Measurements from ENCODE around the gene DUS2. TPM values are rescaled to one million over a fixed set of nuclear protein-coding genes. Genes with fewer than 3 reads are reported as not detected.
"Not testable (repeated sequence)": the region's sequence is repeated elsewhere in the genome, so short reads cannot be mapped to it uniquely, and the experiment has no call there.

Gene DUS2
- total RNA-seq, 2 experiments from 2014 or later: 19.9 to 32.4 TPM

DNA sequence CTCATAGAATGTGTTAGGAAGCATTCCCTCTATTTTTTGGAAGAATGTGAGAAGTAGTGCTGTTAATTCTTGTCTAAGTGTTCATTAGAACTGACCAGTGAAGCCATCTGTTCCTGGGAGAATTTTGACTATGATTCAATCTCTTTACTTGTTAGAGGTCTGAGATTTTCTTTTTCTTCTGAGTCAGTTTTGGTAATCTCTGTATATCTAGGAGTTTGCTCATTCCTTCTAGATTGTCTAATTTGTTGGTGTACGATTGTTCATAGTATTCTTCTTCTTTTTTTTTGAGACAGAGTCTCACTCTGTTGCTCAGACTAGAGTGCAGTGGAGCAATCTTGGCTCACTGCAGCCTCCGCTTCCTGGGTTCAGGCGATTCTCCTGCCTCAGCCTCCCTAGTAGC lies 82.5 kb downstream of the DUS2 start:
- no peak overlapping the region for H2AFZ ChIP-seq (ENCODE audit: low read length)
- no peak for DNase-seq (ENCODE audit: low spot score)
- H3K4me1 ChIP-seq (ENCODE audit: insufficient read depth, low read length, poor library complexity, severe bottlenecking): peaks cover 8% of the 10 kb centered on the region
- ChIA-PET CTCF (ENCODE audit: unreplicated experiment) (no interaction called here), POLR2A (no interaction called here)
- no peak overlapping the region for H3K4me3 ChIP-seq (ENCODE audit: low read depth, low read length, poor library complexity, severe bottlenecking)
- intact Hi-C loops (cut with micrococcal nuclease; ENCODE audit: unreplicated experiment): no loop called here
- peaks cover 46% of the 10 kb centered on the region for H3K9me3 ChIP-seq (ENCODE audit: low read length)
- no peak overlapping the region for H3K27ac ChIP-seq (ENCODE audit: low read depth, low read length, poor library complexity, severe bottlenecking)
- H4K20me1 ChIP-seq (ENCODE audit: insufficient read depth, low read length): no peaks in the 10 kb centered on the region
- no peaks in the 10 kb centered on the region for H3K9me2 ChIP-seq (ENCODE audit: insufficient read depth, low read length)
- no TSS peak for BruUV-seq (replicated peaks)
- H3K4me2 ChIP-seq (ENCODE audit: low read length): no peak overlapping the region
- peaks cover 34% of the 10 kb centered on the region for H3K36me3 ChIP-seq (ENCODE audit: insufficient read depth, low read length)
- peaks cover 99% of the 10 kb centered on the region for H3K79me2 ChIP-seq (ENCODE audit: insufficient read depth, low read depth, low read length)
- TF ChIP-seq, protein P1, sequence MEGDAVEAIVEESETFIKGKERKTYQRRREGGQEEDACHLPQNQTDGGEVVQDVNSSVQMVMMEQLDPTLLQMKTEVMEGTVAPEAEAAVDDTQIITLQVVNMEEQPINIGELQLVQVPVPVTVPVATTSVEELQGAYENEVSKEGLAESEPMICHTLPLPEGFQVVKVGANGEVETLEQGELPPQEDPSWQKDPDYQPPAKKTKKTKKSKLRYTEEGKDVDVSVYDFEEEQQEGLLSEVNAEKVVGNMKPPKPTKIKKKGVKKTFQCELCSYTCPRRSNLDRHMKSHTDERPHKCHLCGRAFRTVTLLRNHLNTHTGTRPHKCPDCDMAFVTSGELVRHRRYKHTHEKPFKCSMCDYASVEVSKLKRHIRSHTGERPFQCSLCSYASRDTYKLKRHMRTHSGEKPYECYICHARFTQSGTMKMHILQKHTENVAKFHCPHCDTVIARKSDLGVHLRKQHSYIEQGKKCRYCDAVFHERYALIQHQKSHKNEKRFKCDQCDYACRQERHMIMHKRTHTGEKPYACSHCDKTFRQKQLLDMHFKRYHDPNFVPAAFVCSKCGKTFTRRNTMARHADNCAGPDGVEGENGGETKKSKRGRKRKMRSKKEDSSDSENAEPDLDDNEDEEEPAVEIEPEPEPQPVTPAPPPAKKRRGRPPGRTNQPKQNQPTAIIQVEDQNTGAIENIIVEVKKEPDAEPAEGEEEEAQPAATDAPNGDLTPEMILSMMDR (conservative IDR thresholded peaks at IDR 0.05; ENCODE audit: low read length): no peak
- TF ChIP-seq EZH2phosphoT487 (IDR thresholded peaks at IDR 0.05; ENCODE audit: borderline replicate concordance, low read depth, low read length): no peak

DNA sequence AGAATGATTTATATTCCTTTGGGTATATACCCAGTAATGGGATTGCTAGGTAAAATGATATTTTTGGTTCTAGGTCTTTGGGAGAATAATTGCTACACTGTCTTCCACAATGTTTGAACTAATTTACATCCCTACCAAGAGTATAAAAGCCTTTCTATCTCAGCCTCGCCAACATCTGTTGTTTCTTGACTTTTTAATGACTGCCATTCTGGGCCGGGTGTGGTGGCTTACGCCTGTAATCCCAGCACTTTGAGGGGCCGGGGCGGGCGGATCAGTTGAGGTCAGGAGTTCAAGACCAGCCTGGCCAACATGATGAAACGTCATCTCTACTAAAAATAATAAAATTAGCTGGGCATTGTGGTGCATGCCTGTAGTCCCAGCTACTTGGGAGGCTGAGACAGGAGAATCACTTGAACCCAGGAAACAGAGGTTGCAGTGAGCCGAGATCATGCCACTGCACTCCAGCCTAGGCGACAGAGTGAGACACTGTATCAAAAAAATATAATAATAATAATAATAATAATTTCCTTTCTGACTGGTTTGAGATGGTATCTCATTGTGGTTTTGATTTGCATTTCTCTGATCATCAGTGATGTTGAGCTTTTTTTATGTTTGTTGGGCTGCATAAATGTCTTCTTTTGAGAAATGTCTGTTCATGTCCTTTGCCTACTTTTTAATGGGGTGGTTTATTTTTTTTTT lies 84.3 kb downstream of the DUS2 start:
- H3K4me2 ChIP-seq (ENCODE audit: low read length); BruUV-seq (replicated peaks); H3K4me3 ChIP-seq (ENCODE audit: low read depth, low read length, poor library complexity, severe bottlenecking); H4K20me1 ChIP-seq (ENCODE audit: insufficient read depth, low read length); DNase-seq (ENCODE audit: low spot score); H3K4me1 ChIP-seq (ENCODE audit: insufficient read depth, low read length, poor library complexity, severe bottlenecking); H3K27ac ChIP-seq (ENCODE audit: low read depth, low read length, poor library complexity, severe bottlenecking); CTCF ChIA-PET (ENCODE audit: unreplicated experiment); H2AFZ ChIP-seq (ENCODE audit: low read length); H3K9me2 ChIP-seq (ENCODE audit: insufficient read depth, low read length); intact Hi-C loops (cut with micrococcal nuclease; ENCODE audit: unreplicated experiment); POLR2A ChIA-PET: not testable (repeated sequence)
- Histone ChIP-seq H3K9me3 (ENCODE audit: low read length) (peaks cover 46% of the 10 kb centered on the region), H3K79me2 (ENCODE audit: insufficient read depth, low read depth, low read length) (peaks cover 98% of the 10 kb centered on the region), H3K36me3 (ENCODE audit: insufficient read depth, low read length) (peaks cover 29% of the 10 kb centered on the region)

DNA sequence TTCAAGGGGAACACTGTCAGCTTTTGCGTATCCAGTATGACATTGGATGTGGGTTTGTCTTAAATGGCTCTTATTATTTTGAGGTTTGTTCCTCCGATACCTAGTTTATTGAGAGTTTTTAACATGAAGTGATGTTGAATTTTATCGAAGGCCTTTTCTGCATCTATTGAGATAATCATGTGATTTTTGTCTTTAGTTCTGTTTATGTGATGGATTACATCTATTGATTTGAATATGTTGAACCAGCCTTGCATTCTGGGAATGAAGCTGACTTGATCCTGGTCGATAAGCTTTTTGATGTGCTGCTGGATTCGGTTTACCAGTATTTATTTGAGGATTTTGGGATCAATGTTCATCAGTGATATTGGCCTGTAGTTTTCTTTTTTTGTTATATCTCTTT lies 86.1 kb downstream of the DUS2 start:
- CTCF ChIA-PET (ENCODE audit: unreplicated experiment); H3K4me1 ChIP-seq (ENCODE audit: insufficient read depth, low read length, poor library complexity, severe bottlenecking); DNase-seq (ENCODE audit: low spot score); H3K4me3 ChIP-seq (ENCODE audit: low read depth, low read length, poor library complexity, severe bottlenecking); H2AFZ ChIP-seq (ENCODE audit: low read length); BruUV-seq (replicated peaks); intact Hi-C loops (cut with micrococcal nuclease; ENCODE audit: unreplicated experiment); H3K4me2 ChIP-seq (ENCODE audit: low read length); H3K27ac ChIP-seq (ENCODE audit: low read depth, low read length, poor library complexity, severe bottlenecking); H3K9me2 ChIP-seq (ENCODE audit: insufficient read depth, low read length); H4K20me1 ChIP-seq (ENCODE audit: insufficient read depth, low read length): not testable (repeated sequence)
- Histone ChIP-seq H3K79me2 (ENCODE audit: insufficient read depth, low read depth, low read length) (peaks cover 98% of the 10 kb centered on the region), H3K36me3 (ENCODE audit: insufficient read depth, low read length) (peaks cover 15% of the 10 kb centered on the region), H3K9me3 (ENCODE audit: low read length) (peaks cover 36% of the 10 kb centered on the region)
- POLR2A ChIA-PET: interaction anchor here (0.5 to 0.7 kb wide), 3 partner anchors 10 to 97 kb away, joined by 3 to 4 read pairs (median 3); no protein-coding TSS in a partner anchor

DNA sequence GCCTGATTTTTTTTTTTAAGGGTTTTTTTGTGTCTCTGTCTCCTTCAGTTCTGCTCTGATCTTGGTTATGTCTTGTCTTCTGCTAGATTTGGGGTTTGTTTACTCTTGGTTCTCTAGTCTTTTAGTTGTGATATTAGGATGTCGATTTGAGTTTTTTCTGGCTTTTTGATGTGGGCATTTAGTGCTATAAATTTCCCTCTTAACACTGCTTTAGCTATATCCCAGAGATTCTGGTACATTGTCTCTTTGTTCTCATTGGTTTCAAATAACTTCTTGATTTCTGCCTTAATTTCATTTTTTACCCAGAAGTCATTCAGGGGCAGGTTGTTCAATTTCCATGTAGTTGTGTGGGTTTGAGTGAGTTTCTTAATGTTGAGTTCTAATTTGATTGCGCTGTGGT lies 87.5 kb downstream of the DUS2 start:
- intact Hi-C loops (cut with micrococcal nuclease; ENCODE audit: unreplicated experiment); CTCF ChIA-PET (ENCODE audit: unreplicated experiment); H2AFZ ChIP-seq (ENCODE audit: low read length); BruUV-seq (replicated peaks); DNase-seq (ENCODE audit: low spot score); H3K4me2 ChIP-seq (ENCODE audit: low read length); H3K4me3 ChIP-seq (ENCODE audit: low read depth, low read length, poor library complexity, severe bottlenecking); H3K36me3 ChIP-seq (ENCODE audit: insufficient read depth, low read length); POLR2A ChIA-PET; H3K27ac ChIP-seq (ENCODE audit: low read depth, low read length, poor library complexity, severe bottlenecking); H3K4me1 ChIP-seq (ENCODE audit: insufficient read depth, low read length, poor library complexity, severe bottlenecking); H4K20me1 ChIP-seq (ENCODE audit: insufficient read depth, low read length); H3K9me2 ChIP-seq (ENCODE audit: insufficient read depth, low read length): not testable (repeated sequence)
- Histone ChIP-seq H3K79me2 (ENCODE audit: insufficient read depth, low read depth, low read length) (peaks cover 98% of the 10 kb centered on the region), H3K9me3 (ENCODE audit: low read length) (peaks cover 27% of the 10 kb centered on the region)

Data from OCI-LY7 (cell line).